Type B pancreatic cell (in vitro differentiated cells): ENCODE data around the gene TCF7L1. TPM values are rescaled to one million over a fixed set of nuclear protein-coding genes. Genes with fewer than 3 reads are reported as not detected.
A peak's percentile ranks its signal among the peaks of the same experiment; 100 is the strongest.

Experiments used
- DNase-seq: peaks from one replicate; pipeline ENCODE4 v3.0.0; 2021; ENCODE audit warnings: mixed read lengths; ENCODE audit not compliant: unreplicated experiment; ENCODE audit errors: extremely low spot score
- H3K27ac Mint-ChIP-seq: 2 replicates; pipeline ENCODE4 v1.8.0; 2021; ENCODE audit warnings: mild to moderate bottlenecking, mixed read lengths
- H3K27me3 Mint-ChIP-seq: 2 replicates; pipeline ENCODE4 v1.8.0; 2021; ENCODE audit warnings: mixed read lengths
- H3K36me3 Mint-ChIP-seq: 2 replicates; pipeline ENCODE4 v1.8.0; 2021; ENCODE audit warnings: mixed read lengths
- H3K4me1 Mint-ChIP-seq: one replicate; pipeline ENCODE4 v1.8.0; 2021; ENCODE audit warnings: mixed read lengths; ENCODE audit not compliant: unreplicated experiment
- H3K4me3 Mint-ChIP-seq: 2 replicates; pipeline ENCODE4 v1.8.0; 2021; ENCODE audit warnings: mild to moderate bottlenecking, mixed read lengths
- H3K9me3 Mint-ChIP-seq: 2 replicates; pipeline ENCODE4 v1.8.0; 2021; ENCODE audit warnings: mixed read lengths
- total RNA-seq: library from RNA; stranded (reverse); gene quantifications from 2 replicates; pipeline ENCODE4 v1.2.1, GENCODE V29; 2021; ENCODE audit warnings: low replicate concordance
- TF ChIP-seq, protein P1 (sequence below): fragments of 200-600 bp; sonication (generic); conservative IDR thresholded peaks from 2 replicates; pipeline ENCODE4 v1.5.0; 2021; ENCODE audit warnings: antibody characterized with exemption, mild to moderate bottlenecking

Gene TCF7L1
- total RNA-seq, 1 donor from 2014 or later, result 32.4 TPM

GRCh38 chr2:85276571-85277118 lies 143.5 kb downstream of the TCF7L1 start:
- TF ChIP-seq, protein P1, sequence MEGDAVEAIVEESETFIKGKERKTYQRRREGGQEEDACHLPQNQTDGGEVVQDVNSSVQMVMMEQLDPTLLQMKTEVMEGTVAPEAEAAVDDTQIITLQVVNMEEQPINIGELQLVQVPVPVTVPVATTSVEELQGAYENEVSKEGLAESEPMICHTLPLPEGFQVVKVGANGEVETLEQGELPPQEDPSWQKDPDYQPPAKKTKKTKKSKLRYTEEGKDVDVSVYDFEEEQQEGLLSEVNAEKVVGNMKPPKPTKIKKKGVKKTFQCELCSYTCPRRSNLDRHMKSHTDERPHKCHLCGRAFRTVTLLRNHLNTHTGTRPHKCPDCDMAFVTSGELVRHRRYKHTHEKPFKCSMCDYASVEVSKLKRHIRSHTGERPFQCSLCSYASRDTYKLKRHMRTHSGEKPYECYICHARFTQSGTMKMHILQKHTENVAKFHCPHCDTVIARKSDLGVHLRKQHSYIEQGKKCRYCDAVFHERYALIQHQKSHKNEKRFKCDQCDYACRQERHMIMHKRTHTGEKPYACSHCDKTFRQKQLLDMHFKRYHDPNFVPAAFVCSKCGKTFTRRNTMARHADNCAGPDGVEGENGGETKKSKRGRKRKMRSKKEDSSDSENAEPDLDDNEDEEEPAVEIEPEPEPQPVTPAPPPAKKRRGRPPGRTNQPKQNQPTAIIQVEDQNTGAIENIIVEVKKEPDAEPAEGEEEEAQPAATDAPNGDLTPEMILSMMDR, result no peak
- Mint-ChIP-seq H3K36me3 (no peaks in the 10 kb centered on the region), H3K4me1 (peaks cover 56% of the 10 kb centered on the region), H3K9me3 (no peaks in the 10 kb centered on the region), H3K4me3 (peak overlapping the region; percentile 29), H3K27me3 (no peaks in the 10 kb centered on the region), H3K27ac (peak overlapping the region; percentile 66)
- DNase-seq, result no peak

DNA sequence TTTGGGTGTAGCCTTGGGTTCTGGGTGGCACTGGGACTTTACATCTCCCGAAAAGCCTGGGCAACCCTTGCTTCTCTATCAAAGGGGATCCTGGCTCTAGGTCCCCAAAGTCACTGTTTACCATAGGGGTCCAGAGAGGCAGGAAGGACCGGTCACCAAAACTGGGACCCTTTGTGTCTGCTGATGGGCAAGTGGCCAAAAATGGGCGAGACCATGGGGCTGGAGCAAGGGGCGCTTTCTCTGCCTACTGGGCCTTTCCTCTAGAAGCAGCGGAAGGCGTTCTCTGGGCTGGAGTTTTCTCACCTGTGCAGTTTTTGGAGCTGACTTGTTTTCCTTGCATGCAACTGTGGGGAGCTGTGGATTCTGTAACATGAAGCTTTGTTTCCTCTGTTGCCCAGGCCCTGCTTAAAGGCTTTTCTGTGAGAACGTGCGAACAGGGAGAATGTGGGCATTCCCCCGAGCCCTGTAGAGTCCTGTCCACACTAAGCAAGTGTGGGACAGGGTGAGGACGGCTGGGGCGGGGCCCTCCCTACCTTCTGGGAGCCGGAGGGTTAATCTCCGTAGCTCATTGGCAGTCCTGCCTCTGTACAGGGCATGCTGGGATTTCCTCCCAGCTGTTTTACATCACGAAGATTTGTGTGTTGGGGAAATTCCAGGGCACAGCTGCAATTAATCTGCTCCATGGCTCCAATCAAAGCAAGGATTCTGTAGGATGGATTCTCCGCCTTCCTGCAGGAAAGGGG lies 144.4 kb downstream of the TCF7L1 start:
- TF ChIP-seq, protein P1, result no peak
- Mint-ChIP-seq H3K27ac (peak overlapping the region; percentile 65), H3K36me3 (no peaks in the 10 kb centered on the region), H3K9me3 (no peaks in the 10 kb centered on the region), H3K27me3 (no peaks in the 10 kb centered on the region), H3K4me1 (peaks cover 63% of the 10 kb centered on the region), H3K4me3 (peak overlapping the region; percentile 38)
- no peak for DNase-seq

DNA sequence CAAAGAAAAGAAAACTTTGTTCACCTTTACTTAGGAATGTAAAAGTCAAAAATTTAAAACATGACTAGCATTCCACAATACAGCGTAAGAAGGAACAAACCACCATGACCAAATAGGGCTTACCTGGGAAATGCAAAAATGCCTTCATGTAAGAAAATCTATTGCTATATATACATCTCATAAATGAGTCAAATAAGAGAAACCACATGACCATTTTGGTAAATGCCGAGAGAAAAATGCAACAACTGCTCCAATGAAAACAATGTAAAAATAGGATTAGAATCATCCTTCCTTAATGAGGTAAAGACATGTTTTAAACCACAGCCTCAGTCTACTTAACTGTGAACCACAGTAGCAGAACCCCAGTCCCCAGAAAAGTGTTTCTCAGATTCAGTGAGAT lies 145.2 kb downstream of the TCF7L1 start:
- DNase-seq, result no peak
- peak overlapping the region; percentile 38 for H3K4me3 Mint-ChIP-seq
- H3K4me1 Mint-ChIP-seq, result peaks cover 60% of the 10 kb centered on the region
- no peaks in the 10 kb centered on the region for H3K27me3 Mint-ChIP-seq
- H3K9me3 Mint-ChIP-seq, result no peaks in the 10 kb centered on the region
- H3K36me3 Mint-ChIP-seq, result no peaks in the 10 kb centered on the region
- TF ChIP-seq, protein P1, result no peak
- peak overlapping the region; percentile 65 for H3K27ac Mint-ChIP-seq

DNA sequence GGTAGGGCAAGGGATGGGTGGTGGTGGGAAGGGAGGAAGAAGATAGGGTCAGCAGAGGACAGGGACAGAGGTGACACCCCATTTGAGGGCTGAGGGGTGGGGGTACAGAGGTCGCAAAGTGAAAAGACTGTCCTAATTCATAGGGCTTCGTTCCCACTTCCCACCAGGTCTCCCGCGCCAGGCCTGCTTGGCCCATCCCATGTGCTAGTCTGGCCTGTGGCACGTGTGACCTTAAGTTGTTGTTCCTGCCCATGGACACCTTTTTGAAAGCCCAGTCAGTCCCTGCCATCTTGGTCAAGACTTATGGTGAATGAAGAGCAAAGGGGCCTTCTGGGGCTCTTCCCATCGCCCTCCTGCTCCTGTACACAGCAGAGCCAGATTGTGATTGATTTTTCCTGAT lies 148.4 kb downstream of the TCF7L1 start:
- H3K27me3 Mint-ChIP-seq, result no peaks in the 10 kb centered on the region
- no peak for DNase-seq
- H3K9me3 Mint-ChIP-seq, result no peaks in the 10 kb centered on the region
- H3K4me1 Mint-ChIP-seq, result peaks cover 42% of the 10 kb centered on the region
- no peak overlapping the region for H3K4me3 Mint-ChIP-seq
- no peak overlapping the region for H3K27ac Mint-ChIP-seq
- TF ChIP-seq, protein P1, result no peak
- H3K36me3 Mint-ChIP-seq, result no peaks in the 10 kb centered on the region

GRCh38 chr2:85282914-85283313 lies 149.7 kb downstream of the TCF7L1 start:
- TF ChIP-seq, protein P1, result no peak
- peaks cover 29% of the 10 kb centered on the region for H3K4me1 Mint-ChIP-seq
- peak overlapping the region; percentile 27 for H3K27ac Mint-ChIP-seq
- H3K9me3 Mint-ChIP-seq, result no peaks in the 10 kb centered on the region
- no peak overlapping the region for H3K4me3 Mint-ChIP-seq
- no peak for DNase-seq
- H3K36me3 Mint-ChIP-seq, result no peaks in the 10 kb centered on the region
- no peaks in the 10 kb centered on the region for H3K27me3 Mint-ChIP-seq
